HG02884 (cell line): ENCODE results near the gene KIF12.
"Not testable (repeated sequence)": the region's sequence is repeated elsewhere in the genome, so short reads cannot be mapped to it uniquely, and the experiment has no call there.

Experiments used
- ATAC-seq: cut with Tn5 transposase; IDR thresholded peaks from one replicate; pipeline ENCODE4 v1.9.1; 2021; ENCODE audit warnings: mild to moderate bottlenecking, moderate library complexity; ENCODE audit not compliant: unreplicated experiment

KIF12 gene

DNA sequence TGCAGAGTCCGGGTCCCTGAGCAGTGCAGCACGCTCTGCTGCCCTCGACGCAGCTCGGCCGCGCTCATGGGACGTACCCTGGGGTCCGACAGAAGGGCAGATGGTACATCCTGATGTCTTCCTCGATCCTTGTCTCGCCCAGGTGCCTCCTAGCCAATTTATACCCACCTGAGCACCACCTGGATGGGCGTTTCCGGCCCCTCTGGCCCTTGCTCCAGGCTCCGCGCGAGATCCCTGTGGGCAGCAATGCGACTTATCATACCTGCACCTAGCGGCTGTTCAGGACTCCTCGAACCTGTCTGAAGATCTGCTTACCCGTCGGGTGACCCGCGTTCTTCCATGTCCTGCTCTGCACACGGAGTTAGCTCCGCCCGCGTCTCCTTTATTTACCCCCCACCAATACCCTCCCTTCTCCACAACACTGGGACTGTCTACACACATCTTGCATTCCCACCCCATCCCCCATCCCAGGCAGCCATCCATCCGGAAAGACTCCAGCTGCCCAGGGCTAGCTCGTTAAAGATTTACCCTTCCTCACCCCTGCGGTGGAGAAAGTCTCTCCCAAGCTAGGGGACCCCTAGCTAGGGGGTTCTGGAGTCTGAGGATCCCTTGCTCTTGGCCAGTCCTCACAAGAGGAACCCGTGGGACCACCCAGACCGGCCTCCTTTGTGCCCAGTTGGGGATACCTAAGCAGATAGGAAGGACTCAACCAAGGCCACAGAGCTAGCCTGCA, at the start of gene KIF12:
TSS of gene KIF12 (minus strand) at position 357 of the 733 bp plus-strand sequence. CDS start at position 341, 16 bp downstream.
- ATAC-seq, result no peak

DNA sequence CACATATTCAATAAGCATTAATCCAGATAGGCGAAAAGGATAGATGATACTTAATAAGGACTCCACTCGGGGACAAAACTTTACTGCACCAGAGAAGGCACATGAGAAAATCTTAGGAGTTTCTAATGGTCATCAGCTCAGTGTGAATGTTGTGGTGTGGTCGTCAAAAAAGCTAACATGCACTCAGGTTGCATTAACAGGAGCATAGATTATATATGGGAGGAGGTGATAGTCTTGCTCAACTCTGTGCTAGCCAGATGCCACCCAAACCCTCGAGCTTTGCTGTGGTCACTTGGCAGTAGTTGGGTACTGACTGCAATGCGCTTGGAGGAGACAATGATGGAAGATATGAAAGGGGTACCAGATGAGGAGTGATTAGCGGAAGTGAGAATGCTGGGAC, 47.6 kb upstream of the KIF12 start:
- no peak for ATAC-seq

DNA sequence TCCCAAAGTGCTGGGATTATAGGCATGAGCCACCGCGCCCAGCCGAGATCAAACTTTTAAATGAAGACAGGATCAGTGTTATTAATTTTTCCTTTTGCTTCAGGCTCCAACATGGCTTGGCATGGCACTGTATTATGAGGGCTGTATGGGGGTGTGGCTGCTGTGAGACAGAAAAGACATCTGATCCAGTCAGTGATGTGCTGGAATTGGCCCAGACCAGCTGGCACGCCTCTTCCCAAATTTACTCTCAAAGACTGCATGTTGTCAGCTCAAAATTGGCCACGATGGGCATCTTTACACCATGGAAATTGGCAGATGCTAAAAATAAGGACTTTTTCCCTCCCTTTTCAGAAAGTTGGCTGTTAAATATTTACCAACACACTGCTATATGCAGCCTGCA, 44.1 kb upstream of the KIF12 start:
- ATAC-seq, result no peak

DNA sequence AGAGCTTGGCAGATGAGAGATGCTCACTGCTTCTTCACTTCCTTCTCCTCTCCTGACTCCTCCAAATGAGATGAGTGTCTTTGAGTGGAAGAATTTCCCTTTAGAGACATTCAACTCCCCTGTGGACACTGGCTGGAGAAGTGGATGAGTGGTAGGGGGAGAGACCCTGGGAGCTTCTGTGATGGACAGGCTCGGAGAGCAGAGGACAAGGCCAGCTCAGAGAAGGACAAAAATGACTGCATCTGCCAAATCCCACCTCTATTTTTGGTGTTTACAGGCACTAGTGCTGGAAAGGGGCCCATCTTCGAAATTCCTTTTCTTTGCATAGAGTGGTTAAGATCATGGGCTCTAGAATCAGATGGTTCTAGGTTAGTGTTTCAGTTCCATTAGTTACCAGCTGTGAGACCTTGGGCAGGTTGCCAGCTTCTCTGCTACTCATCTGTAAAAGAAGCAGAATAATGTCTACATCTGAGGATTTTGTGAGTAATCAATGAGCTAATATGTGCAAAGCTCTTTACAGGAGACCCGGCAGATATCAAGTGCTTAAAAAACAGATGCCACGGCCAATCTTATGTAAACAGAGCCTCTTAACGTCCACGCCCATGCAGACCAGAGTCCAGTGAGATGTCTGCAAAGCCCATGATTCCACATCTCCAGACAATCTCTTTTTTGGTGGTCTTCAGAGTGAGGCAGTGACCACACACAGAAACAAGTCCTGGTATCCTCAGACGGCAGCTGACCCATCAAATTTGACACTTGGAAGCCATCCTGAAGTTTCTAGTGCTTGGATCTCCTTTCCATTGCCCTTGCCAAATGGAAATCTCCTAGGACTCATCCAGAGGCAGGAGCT, 42.7 kb upstream of the KIF12 start:
- no peak for ATAC-seq

DNA sequence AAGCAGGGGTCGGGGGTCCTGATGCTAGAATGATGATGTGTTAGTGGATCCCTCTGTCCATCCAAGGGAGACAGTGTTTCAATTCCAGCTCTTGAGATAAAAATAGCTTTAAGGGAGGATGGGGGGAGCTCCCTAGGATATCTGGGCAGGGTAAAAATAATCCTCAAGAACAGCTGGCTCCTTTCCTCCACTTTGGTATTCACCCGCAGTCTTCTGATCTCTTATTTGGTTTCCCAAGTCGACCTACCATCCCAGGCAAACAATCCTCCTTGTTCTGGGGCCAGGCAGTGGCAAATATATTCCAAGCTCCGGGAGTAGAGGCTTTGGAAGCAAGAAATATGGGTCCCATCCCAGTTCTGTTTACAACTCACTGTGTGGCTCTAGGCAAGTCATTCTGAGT, 41.8 kb upstream of the KIF12 start:
- no peak for ATAC-seq

DNA sequence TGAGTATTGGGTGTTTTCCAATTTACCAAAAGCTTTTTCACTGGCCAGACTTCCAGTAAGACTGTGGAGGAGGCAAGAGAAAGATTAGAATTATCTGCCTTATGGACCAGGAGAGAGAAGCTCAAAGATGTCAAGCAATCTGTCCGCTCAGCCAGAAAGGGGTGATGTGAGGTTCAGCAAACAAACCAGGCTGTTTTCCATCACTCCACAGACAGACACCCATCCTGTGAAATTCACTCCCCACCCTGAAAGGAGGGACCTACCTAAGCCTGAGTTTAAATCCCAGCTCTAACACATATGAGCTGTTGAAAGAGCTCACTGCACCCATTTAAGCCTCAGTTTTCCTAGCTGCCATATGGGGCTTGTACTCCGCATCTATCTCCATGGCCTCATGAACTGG, 41.3 kb upstream of the KIF12 start:
- no peak for ATAC-seq

DNA sequence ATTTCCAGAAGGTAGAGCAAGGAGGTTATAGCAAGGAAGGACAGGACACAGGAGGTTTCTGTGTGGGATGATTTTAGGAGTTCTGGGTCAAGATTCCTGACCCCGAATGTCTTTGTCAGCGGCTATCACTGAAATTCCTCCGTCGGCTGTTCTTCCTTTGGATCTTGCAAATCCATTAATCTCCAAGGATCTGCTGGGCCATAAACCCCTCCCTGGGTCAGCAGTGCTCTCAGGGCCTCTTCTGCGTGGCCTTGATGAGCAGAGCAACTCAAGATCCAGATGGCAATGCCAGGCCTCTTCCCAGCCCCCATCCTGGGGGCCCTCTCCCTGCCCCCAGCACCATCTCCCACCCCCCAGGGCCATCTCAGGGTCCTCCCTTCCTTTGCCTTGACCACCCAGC, 40.0 kb upstream of the KIF12 start:
- ATAC-seq, result no peak

DNA sequence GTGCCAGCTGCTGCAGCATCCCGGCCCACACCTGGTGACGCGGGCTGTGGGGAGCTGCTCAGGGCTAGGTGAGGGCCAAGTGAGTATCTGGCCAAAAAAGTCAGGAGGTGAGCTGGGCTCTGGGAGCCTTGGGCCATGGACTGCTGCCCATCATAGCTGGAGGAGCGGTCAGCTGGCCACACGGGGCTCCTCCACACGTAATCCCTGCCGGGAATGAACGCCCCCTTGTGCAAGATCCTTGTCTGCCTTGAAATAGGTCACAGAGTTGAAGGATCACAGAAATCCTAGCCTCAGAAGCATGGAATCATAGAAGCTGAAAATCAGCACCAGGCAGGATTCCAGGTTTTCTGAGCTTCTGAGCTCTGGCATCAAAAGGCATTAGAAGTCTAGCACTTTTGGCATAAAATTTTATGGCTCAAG, 39.5 kb upstream of the KIF12 start:
- ATAC-seq, result no peak

DNA sequence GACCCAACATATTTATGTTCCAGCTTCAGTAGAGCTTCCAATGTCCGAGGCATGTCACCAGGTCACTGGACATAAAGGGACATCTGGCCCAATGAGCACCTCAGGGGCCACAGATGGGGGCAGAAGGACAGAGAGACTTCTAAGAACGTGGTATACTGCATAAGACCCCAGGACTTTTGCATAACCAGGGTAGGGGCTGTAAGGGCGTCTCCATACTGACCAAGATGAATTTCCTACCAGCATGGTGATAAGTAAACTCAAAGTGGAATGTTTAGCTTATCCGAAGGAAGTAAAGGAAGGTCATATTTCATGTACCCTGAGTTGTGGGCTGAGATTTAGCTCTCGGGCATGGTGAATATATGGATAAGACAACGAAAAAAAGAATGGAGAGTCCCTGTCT, 38.7 kb upstream of the KIF12 start:
- ATAC-seq, result no peak

DNA sequence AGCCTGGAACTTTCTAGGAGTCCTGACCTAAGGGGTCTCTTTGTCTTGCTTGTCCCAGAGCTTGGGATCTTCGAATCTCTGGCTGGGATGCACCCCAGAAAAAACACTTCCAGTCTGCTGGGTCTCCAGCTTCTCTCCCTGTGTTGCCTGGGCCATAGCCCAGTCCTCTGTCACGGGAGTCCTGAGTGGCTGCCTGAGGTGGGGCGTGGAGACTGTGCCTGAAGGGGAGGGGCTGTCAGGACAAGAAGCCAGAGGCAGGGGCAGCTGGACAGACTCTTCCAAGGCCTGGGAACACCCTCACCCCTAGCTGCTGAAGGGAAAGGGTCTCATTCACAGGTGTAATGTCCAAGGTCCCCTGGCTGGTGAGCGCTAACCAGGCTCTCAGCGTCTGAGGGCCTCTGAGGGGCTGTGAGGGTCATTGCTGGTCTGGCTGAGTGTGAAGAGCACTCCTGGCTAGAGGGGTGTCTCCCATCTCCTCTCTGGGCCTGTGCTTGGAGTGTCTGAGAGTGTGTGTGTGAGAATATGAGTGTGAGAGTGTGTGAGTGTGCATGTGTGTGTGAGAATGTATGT, 35.8 kb upstream of the KIF12 start:
- ATAC-seq, result no peak

DNA sequence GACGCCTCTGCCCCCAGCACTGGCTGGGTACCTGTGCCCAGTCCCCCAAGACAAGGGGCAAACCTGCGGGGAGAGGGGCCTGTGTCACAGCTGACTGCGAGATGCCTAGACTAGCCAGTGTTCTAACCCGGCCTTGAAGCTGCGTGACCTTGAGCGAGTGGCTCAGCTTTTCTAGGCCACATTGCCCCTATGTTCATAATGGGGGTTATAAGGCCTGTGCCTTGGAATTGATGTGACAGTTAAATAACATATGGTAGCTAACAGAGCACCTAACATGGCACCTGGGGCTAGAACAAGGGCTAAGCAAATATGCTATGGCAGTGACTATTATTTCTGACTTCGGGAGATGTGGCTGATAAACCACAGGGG, 33.4 kb upstream of the KIF12 start:
- ATAC-seq, result no peak

DNA sequence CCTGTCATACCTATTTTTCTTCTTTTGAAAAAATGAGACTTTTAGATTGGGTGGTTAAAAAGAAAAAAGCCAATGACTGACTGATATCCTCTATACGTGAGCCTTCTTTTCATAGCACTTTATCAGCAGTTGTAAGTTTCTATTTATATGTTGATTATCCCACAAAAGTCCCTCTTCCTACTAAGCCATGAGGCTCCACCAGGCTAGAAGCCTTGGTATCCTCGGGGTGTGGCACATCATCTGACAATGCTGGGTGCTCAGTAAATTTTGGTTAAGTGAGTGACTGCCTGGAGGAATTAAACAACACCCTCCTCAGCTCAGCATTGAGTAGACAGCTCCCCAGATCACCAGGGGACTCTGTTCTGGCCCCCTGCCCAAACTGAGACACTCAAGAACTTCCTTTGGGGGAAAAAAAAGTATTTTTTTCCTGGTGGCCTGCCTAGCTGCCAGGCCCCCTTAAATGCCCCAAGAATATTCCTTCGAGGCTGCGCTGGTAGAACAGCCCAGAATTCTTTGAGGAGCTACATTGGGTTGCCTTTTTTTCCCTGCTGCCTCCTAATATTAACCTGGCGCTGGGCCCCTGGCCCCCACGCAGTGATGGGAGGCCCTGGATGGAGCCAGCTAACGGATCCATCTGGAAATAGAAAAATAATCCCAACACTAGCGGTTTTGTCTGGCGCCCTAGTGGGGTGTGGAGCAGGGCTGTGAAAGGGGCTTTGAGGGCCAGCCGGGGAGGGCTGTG, 32.9 kb upstream of the KIF12 start:
- no peak for ATAC-seq

DNA sequence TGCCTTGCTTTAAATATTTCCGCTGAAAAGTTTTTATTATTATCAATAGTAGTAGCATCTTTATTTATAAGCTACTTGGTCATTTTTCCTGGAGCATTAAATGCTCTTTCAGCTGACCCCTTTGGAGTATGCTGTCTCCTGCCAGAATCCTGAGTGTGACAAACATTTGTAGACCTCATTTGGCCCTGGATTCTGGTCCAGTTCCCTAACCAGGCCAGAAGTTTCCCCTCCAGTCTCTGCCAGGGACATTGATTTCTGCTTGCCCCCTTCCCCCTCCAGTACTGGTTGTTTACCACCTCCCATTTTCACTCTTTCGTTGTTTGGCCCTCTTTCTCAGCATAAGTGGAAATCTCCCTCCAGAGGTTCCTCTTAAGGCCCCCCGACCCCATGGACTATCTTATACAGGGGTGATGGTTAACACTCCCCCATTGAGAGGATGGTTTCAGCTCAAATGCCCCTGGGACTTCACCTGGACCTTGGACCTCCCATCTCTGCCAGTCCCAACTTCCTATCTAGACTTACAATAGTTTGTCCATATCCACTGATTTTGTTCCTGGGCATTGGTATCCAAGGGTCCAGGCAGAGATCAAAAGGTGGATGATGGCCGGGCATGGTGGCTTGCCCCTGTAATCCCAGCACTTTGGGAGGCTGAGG, 31.7 kb upstream of the KIF12 start:
- ATAC-seq, result no peak

DNA sequence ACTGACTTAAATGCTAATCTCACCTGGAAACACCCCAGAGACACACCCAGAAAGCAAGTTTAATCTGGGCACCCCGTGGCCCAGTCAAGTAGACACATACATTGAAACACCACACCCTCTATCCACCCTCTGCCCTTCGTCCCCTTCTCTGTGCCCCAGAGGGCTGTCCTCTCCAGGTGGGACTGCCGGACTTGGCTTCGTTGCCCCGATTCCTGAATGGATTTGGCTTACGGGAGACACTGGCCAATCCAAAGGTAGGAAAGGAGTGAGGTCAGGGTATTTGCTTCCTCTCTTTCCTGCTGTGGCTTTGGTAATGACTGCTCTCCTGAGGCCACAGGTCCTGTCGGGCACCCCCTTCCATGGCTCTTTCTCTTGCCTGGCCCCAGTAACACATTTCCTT, 31.0 kb upstream of the KIF12 start:
- no peak for ATAC-seq

DNA sequence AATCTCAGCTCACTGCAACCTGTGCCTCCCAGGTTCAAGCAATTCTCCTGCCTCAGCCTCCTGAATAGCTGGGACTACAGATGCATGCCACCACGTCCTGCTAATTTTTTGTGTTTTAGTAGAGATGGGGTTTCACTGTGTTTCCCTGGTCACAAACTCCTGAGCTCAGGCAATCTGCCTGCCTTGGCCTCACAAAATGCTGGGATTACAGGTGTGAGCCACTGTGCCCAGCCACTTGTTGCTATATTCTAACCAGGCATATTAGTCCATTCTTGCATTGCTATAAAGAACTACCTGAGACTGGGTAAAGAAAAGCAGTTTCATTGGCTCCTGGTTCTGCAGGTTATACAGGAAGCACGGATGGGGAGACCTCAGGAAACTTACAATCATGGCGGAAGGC, 29.7 kb upstream of the KIF12 start:
- not testable (repeated sequence) for ATAC-seq

DNA sequence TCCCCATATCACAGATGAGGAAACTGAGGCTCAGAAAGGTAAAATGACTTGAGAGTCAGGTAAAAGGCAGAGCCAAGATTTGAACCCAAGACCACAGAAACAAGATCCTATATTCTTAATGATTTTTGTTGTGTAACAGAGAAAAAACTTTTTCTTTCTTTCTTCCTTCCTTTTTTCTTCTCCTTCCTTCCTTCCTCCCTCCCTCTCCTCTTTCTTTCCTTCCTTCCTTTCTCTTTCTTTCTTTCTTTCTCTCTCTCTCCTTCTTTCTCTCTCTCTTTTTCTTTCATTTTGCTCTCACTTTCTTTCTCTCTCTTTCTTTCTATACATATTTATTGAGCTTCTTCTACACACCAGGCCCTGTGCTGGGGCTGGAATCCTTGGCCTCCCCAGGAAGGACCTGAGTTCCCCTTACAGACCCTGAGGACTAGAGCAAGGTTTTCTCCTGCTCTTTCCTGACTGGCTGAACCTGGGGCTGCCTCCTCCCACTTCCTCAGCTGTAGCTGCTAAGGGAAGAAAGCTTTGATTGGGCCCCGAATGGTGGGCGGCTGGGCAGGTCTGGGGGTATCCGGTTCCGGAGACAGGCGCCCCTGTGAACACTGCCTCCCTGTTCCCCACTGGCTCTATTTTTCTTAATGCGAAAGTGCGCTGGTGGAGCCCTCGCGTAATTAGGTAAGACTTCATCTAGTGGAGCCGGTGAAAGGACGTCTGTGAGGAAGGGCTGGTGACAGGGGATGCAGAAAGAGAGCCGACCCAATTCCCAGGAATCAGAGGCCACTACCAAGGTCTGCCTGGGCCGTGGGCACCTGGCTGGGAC, 27.4 kb upstream of the KIF12 start:
- ATAC-seq, result no peak

DNA sequence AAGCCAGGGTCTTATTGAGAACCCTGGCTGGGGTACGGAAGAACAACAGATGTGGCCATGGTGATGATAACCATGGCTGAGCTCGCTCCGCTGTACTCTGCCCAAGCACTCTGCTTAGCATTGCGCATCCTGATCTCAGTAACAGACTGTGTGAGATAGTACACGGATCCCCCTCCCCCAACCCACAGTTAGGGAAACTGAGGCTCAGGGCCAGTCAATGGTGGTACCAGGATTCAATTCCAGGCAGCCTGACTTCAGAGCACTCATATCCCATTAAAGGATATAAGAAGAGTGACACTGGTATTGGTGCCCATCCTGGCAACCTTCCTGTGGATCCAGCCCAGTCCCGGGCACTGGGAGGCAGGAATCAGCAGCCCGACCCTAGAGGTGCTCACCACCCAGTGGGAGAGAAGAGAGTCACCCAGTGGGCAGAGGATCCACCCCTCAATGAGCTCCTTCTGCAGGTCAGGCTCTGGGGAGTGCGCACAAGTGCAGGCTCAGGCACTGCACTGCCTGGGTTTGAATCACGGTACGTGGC, 26.5 kb upstream of the KIF12 start:
- ATAC-seq, result no peak

DNA sequence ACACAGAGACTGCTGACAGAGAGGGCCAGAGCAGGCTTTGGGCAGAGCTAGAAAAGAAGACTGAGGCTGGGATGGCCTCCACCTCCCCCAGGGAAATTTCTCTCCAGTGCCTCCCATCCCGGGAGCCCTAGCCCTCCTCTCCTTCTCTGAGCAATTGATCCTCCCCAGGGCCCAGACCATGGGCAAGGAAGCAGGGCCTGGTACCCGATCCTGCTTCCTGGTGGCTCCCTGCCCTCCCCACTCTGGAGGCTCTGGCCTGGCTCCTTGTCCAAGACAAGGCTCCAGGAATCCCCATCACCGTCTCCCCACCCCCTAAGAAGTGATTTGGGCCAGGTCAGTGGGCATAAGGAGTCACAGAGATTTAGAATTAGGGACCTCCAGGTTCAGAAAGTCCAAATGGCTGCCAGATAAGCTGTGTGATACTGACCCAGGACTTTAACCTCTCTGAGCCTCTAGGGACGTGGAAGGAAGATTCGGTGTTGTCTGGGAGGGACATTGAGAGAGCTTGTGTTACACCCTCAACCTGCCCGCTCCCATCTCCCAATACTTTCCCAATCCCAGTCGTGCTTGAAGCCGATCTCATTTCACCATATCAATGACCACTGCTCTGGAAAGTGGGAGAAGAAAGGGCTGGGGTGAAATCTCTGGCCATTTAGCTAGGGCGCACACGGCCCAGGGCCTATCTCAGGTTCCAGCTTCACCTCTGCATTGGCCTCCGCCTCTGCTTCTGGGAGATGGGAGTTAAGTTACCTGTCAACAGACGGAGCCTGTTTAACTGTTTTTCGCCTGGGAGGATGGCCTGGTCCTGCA, 25.8 kb upstream of the KIF12 start:
- no peak for ATAC-seq

DNA sequence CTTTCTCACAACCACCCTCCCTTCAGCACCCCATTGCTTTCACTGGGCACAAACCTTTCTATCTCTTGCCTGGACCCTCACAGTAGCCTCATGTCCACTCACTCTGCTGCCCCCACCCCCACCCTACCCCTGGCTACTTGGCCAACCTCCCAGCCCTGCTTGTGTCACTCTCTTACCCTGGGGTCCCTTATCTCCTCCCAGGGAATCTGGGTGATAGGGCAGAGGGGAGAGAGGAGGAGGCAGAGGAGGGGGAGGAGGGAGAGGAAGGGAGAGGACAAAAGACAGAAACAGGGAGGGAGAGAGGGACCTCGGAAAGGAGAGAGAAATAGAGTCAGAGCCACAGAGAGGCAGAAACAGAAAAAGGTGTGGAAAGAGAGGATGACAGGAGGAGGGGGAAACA, 25.0 kb upstream of the KIF12 start:
- no peak for ATAC-seq
